Activated T-cell treated with anti-CD3 and anti-CD28 coated beads for 4 hours (primary cell): ENCODE measurements around the gene MED7.

Experiments used
- DNase-seq: peaks from one replicate; pipeline ENCODE4 v3.0.0-alpha.2; 2020

Gene MED7

DNA sequence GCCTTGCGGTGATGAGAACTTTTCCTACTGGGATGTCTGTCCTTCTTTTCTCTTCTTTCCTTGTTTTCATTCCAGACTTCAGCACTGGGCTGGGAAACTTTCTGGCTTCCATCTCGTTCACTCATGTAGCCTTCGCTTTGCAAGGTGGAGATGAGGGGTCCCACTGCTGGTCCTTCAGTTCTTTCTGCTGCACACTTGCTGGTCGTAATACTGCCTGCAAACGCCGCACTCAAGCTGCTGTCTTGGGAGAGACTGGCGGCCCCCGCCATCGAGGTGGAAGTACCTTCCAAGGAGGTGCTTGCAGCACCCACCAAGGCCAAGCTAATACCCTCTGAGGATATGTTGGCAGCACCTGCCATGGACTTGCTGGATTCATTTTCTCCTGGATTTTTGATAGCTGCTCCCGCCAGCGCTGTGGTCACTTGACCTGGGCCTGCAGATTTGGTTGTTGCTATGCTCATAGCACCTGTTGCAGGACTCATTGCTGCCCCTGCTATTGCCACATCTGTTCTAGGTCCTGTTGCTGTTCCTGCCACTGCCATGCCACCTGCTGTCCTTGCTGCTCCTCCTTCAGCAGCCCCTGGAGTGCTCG lies 20.4 kb upstream of the MED7 start:
- no peak for DNase-seq

DNA sequence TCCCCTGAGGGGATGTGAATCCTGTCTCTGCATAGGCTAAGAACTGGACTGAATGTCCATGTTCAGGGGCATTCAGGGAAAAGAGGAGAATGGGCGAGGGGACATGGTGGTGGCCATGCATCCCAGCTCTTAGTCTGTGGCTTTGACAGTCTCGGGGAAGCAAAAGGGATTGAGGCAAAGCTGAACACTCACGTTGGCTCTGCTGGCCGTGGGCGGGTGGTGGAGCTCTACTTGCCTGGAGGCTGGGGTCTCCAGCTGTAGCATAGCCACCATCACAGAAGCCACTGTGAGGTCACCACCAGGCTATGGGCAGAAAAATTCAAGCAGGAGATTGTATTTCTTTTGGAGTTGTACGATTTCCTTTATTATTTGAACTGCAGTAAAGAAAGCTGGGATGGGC lies 19.3 kb upstream of the MED7 start:
- DNase-seq: no peak

DNA sequence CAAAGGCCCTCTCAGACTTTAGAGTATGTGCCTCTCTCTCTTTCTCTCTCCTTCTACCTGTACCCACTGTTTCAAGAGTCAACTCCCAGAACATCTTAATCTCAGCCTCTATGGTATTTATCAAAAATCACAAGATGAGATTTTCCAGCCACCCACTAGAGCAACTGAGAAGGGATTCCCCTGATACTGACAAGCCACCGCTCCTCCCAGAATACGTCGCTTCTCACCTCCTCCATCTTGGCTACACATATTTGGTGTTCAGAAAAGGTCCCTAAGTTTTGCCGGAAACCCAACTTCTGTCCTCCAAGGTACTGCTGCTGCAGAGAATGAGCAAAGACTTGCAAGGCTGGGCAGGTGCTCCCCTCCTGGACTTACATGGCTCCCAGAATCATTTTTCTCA lies 17.3 kb upstream of the MED7 start:
- no peak for DNase-seq

DNA sequence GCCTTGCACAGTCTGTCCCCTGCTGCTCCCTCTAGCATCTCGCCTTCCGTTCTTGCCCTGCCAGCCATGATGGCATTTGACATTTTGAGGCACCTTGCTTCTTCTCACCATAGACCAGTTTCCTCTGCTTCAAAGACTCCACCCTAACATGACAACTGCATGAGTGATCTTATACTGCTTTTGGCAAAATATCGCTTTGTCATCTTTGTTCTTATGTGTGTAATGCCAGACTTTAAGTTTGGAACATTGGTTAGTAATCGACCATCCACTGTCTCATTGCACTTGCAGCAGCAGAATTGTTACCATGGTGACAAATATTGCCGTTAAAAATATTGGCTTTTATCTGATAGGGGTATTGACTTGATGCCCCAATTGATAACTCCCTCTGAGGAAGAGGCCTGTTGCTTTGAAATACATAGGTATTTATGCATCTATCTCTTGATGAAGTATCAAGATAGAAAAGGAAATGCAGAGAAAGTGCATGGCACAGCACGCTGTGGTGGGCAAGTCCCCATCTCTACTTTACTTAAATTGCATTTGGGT lies 16.6 kb upstream of the MED7 start:
- no peak for DNase-seq

DNA sequence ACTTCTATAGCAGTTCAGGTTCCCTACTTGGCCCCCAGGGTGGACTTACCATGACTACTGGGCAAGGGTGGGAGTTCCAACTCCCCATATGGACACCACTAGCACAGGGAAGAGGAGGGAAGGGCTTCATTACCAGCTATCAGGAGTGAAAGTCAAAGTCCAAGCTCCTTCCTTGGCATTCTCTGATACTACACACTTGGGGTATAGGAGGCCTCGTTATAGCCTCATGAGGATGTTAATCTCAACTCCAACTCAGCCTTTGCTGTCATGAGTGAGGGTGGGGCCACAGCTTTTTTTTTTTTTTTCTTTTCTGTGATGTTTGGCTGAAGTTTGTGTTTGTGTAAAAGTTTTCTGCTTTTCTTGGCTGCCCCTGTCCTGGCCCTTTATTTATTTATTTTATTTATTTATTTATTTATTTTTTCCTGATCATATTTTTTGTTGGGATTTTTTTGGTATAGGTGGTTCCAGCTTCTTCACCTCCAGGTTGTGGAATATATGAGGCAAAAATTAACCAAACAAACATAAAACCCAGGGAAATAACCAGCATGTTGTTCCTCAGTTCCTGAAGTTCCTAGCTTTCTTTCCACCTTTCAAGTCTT lies 14.7 kb upstream of the MED7 start:
- no peak for DNase-seq

DNA sequence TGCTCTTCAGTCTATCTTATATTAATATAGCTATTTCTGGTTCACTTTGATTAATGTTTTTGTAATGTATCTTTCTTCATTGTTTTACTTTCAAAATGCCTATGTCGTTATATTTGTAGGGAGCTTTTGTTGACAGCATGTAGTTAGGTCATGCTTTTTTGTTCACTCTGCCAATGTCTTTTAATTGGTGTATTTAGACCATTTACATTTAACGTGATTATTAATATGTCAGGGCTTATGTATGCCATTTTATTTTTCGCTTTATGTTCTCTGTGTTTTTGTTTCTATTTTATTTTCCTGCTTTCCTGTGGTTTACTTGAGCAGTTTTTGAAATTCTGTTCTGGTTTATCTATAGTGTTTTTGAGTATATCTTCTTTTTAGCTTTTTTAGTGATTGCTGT lies 12.6 kb upstream of the MED7 start:
- no peak for DNase-seq

DNA sequence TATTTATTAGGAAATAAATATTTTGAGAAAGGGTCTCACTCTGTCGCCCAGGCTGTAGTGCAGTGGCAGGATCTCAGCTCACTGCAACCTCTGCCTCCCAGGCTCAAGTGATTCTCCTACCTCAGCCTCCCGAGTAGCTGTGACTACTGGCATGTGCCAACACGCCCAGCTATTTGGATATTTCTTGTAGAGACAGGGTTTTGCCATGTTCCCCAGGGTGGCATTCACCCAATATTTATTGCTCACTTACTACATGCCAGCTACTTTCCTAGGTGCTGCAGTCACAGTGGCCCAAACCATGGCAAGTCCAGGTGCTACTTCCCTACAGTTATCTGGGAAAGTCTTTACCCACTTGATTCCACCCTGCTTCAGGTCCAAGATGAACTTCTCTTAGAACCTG lies 8.3 kb upstream of the MED7 start:
- DNase-seq: no peak

DNA sequence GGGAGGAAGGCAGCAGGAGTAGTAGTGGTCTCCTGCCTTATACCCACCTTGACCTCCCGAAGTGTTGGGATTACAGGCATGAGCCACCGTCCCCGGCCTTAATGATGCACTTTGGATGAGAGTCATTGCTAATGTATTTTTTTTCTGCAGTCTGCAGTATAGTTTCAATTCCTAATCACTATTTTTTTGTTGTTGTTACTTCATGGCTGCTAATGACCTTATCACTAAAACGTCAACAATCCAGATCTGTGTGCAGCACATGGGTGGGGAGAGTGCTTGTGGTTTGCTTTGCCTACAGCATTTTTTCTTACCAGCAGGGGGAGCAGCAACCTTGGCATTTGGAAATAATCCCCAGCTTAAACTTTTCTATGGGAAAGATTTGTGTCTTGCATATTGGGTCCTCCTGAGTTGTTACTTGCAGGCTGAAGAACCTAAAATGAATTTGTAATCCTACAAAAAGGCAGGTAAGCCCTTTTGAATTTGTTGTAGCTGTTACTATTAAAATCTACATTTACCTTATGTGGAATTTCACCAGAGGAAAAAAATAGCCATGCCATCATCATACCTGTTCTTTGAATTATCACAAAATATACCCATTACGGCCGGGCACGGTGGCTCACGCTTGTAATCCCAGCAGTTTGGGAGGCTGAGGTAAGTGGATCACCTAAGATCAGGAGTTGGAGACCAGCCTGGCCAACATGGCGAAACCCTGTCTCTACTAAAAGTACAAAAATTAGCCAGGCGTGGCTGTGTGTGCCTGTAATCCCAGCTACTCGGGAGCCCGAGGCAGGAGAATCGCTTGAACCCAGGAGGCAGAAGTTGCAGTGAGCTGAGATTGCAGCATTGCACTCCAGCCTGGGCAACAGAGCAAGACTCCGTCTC lies 6.3 kb upstream of the MED7 start:
- DNase-seq: peak; percentile 89

DNA sequence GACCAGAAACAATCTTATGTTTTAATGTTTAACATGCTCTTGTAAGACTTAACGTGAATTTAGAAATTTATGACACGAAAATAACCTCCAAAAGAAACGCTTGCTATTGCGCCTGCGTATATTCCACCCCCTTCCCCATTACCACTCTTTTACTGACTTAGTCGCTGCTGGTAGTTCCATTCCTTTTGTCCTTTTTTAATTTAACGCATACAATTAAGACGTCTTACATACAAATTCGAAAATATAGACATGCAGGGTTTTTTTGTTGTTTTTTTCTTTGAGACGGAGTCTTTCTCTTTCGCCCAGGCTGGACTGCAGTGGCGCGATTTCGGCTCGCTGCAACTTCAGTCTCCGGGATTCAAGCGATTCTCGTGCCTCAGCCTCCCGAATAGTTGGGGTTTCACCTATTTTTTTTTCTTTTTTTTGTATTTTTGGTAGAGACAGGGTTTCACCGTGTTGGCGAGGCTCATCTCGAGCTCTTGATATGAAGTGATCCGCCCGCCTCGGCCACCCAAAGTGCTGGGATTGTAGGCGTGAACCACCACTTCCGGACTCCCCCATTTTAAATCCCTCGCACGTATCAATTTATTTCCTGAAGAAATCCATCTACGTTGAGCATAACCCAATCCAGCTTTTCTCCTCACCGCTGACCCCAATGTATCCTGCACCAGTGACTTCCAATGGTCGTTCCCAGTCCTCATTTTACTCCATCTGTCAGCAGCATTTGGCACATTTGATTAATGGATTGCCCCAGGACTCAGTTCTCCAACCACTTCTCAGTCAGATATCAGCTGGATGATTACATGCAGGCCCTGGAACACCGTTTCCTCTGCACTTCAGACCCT lies 684 bp upstream of the MED7 start:
- DNase-seq: no peak

DNA sequence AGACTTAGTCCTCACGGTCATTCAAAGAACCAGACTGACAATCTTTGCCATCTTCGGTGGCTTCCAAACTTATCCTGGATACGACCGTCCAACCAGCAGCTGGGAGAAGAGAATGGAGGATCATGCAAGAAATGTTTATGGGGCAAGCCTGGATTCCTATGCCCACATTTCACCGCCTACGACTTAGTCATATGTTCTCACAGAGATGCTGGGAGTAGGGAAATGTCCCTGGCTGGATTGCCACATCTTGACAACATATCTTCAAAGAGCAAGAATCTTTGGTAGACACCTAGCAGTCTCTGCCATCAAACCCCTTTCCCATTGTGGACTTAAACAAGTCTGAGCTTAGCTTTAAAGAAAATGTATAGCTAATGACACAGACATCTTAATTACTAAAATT lies 5.0 kb downstream of the MED7 start:
- DNase-seq: no peak

DNA sequence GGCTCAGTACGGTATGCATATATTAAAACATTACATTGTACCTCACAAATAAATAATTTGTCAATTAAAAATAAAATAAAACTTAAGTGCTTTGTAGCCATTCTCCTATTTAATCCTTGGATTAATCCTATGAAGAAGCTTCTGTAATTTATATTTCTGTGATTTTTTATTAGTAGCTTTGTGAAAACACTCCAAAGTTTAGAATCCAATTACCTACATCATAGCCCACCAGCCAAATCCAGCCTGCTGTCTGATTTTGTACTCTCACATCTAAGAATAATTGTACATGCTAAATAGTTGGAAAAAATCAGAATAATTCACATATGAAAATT lies 10.4 kb downstream of the MED7 start:
- no peak for DNase-seq

DNA sequence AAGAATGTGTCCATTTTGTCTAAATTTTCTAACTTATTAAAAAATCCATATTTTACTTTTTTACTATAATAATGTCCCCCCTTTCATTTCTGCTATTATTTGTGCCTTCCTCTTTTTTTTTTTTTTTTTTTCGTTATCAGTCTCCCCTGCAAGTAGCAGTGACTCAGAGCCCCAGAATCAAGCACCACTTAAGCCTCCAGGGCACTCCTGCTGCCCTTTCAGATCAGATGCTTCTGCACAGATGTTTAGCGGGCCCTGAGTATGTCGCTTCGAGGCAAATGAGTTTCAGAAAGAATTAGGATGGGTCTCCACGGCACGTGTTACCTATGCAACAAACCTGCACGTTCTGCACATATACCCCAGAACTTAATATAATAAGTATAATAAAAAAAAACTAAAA lies 11.7 kb downstream of the MED7 start:
- DNase-seq: no peak

DNA sequence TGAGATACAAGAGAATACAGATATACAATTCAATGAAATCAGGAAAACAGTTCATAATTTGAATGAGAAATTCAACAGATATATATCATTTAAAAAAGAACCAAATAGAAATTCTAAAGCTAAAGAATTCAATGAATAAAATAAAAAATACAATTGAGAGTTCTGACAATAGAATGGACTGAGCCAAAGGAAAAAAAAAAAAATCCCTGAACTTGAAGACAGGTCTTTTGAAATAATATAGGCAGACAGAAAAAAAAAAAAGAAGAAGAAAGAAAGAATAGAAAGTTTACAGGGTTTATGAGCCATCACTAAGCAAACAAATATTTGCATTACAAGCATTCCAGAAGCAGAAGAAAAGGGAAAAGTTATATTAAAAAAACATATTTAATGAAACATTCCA lies 21.0 kb downstream of the MED7 start:
- DNase-seq: no peak

DNA sequence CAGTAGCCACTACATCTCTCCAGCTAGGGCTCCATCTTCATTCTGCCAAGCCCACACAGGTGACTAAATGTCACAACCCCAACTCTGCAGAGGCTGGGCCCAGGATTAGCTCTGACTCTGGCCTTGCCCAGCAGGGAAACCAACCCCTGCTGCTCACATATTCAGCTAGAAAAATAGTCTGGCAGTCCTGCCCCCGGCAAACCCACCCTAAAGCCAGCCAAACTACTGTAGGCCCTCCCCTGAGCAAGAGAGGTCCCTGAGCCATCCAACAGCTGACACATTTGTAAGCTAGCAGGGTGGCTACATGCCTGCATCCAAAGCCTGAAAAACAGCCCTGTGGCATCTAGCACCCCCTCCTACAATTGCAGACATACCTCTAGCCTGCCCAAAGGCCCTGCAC lies 22.6 kb downstream of the MED7 start:
- no peak for DNase-seq

DNA sequence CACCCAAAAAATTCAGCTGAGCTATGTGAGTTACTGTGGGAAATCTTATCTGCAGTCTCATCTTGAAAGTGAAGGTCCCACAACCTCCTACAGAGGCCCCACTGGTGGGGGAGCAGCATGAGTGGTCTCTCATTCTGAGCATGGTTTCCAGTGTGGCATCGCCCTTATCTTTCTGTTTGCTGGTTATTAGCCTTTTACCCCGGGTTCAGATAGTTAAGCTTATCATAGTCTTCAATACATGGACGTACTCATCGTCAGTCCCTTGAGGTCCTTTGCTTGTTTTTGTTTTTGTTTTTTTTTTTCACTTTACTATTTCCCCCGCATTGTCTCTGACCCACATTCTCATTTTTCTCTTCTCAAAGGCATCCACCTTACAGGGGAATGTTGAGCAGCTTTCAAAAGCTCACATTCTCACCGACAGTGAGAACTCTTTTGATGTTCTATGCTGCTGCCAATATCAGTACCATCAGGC lies 26.1 kb downstream of the MED7 start:
- DNase-seq: no peak

DNA sequence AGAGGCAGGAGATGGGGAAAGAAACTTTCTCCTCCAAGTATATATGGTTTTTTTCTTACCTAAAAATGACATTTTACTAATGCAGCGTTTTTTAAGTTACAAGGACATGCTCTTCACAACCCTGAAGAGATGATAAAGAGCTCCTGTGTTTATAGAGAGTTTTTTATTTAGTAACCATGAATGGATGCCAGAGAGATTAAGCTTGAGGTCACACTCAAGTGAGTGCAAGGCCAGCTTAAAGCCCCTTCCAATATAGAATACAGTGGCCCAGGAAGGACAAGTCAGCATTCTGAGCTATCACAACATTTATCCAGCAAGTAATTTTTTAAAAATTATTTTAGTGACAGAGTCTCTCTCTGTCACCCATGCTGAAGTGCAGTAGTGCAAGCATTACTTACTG lies 27.2 kb downstream of the MED7 start:
- no peak for DNase-seq

DNA sequence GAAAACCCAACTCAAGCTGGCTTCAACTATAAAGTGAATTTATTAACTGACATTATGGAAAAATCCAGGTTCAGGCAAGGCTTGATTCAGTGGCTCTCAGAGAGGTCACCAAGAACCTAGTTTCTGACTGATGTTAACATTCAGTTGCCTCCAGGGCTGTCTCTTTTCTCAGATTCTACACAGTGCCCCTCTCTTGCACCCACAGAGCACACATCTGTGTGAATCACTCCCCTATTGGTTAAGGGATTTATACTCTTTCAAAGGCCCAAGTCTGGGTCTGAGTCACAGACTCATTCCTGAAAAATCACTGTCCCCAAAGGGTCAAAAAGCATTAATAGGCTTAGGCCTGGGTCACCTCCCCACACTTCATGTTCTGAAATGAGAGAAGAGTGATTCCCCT lies 27.7 kb downstream of the MED7 start:
- no peak for DNase-seq

DNA sequence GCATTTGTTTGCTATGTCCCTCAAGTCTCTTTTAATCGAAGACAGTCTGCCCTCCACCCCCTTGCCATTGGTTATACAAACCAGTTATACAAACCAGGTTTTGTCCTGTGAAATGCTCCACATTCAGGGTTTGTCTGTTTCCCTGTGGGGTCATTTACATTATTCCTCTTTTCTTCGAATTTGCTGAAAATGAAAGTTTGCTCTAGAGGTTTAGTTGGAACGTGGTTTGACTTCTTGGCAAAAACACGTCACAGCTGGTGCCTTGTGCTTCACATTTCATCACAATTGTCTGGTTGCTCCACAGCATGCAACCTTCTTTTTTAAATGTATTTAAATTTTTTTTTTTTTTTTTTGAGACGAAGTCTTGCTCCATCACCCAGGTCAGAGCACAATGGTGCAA lies 29.7 kb downstream of the MED7 start:
- no peak for DNase-seq

DNA sequence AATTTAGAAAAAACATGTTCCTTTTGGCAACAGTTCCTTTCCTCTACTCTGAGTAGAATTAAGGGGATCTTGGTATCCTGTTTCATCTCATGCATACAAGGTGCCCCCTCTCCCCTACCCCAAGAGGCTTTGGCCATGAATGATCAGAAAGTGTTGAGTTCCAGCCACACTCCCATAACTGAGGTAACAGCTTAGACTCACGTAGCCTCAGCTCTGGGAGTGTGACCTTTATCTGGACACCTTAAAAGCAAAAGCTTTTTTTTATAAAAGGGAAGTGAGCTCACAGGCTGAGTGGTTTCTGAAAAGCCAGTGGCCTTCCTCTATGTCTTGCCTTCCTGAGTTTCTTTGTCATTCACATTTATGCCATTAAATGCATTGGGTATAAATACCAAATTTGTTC lies 32.9 kb downstream of the MED7 start:
- DNase-seq: no peak

DNA sequence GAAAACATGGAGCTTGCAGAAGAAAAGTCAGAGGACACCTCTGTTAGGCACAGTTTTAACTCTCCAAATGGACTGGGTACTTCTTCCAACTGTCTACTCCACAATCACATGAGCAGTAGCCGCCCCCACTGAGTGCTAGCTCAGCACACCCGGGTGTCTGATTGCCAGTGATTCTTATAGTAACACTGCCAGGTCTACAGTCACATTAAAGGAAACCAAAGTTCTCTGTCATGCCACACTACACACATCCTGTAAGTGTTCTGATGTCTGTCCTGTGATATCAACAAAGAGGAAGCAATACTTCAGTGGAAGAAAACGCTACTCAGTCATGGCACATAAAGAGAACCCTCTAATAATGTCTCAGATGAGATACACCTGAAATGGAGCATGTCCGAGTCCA lies 33.7 kb downstream of the MED7 start, which contains the start of gene HAVCR2:
Gene HAVCR2 (minus strand): TSS at position 69 of the 400 bp plus-strand sequence. CDS start 61 bp downstream, at position 8.
- peak; percentile 23 for DNase-seq

DNA sequence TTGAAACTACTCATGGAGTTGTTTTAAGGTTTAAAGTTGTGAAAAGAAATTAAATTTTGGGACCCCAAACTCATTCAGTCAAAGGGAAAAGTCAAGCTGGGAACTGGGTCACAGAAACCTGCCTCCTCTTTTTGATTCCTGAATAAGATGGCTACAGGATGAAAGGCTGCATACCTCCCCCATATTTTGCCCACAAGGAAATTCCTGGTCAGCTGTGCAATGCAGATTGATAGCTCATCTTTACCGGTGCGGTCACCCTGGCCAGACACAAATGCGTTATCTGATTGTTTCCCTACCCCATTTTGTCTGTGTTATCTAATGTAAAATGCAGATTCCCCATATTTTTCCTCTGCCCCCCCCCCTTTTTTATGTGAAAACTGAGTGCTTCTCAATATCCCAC lies 35.2 kb downstream of the MED7 start:
- DNase-seq: no peak

DNA sequence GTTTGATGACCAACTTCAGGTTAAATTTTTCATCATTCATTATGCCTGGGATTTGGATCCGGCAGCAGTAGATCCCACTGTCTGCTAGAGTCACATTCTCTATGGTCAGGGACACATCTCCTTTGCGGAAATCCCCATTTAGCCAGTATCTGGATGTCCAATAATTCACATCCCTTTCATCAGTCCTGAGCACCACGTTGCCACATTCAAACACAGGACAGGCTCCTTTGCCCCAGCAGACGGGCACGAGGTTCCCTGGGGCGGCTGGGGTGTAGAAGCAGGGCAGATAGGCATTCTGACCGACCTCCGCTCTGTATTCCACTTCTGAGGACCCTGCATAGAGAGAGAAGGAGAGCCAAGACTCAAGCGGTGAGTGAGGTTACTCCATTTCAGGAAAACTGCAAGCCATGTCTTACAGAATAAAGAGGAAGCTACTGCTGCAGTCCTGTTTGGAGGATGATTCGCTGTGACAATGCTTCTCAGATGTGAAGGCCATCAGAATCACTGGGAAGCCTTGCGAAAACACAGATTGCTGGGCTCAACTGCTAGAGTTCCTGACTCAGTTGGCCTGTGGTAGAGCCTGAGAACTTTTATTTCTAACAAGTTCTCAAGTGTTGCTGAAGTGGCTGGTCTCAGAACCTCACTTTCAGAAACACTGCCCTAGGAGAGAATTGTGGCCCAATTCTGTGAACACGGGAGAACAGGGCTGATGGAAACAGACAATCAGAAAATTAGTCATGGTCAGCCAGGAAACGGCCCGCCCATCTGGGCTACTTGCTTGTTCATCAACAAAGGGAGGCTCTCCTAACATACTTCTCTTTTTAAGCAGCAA lies 35.8 kb downstream of the MED7 start:
- no peak for DNase-seq
